ENCODE results near the gene GAGE2A.
"Not testable (repeated sequence)": the region's sequence is repeated elsewhere in the genome, so short reads cannot be mapped to it uniquely, and the experiment has no call there.

DNA sequence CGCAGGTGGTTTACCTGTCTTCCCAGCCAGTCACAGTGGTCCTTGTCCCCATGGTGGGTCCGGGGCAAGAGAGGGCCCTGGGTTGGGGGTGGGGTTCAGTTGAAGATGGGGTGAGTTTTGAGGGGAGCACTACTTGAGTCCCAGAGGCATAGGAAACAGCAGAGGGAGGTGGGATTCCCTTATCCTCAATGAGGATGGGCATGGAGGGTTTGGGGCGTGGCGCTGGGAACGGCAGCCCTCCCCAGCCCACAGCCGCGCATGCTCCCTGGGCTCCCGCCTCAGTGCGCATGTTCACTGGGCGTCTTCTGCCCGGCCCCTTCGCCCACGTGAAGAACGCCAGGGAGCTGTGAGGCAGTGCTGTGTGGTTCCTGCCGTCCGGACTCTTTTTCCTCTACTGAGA is 19.2 kb upstream of the GAGE2A start, which contains the start of gene GAGE12G:
- TF ChIP-seq, protein P1, sequence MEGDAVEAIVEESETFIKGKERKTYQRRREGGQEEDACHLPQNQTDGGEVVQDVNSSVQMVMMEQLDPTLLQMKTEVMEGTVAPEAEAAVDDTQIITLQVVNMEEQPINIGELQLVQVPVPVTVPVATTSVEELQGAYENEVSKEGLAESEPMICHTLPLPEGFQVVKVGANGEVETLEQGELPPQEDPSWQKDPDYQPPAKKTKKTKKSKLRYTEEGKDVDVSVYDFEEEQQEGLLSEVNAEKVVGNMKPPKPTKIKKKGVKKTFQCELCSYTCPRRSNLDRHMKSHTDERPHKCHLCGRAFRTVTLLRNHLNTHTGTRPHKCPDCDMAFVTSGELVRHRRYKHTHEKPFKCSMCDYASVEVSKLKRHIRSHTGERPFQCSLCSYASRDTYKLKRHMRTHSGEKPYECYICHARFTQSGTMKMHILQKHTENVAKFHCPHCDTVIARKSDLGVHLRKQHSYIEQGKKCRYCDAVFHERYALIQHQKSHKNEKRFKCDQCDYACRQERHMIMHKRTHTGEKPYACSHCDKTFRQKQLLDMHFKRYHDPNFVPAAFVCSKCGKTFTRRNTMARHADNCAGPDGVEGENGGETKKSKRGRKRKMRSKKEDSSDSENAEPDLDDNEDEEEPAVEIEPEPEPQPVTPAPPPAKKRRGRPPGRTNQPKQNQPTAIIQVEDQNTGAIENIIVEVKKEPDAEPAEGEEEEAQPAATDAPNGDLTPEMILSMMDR (IDR thresholded peaks at IDR 0.05; ENCODE audit: insufficient read depth, low read depth, low read length) = not testable (repeated sequence)
- TF ChIP-seq EZH2 (IDR thresholded peaks at IDR 0.05; ENCODE audit: insufficient read depth, low read length) = not testable (repeated sequence)
